Measurements from ENCODE around the gene NR1H2. TPM values are rescaled to one million over a fixed set of nuclear protein-coding genes. Genes with fewer than 3 reads are reported as not detected.

Gene NR1H2
- total RNA-seq, 2 experiments from 2014 or later = 73.9 to 75.6 TPM

DNA sequence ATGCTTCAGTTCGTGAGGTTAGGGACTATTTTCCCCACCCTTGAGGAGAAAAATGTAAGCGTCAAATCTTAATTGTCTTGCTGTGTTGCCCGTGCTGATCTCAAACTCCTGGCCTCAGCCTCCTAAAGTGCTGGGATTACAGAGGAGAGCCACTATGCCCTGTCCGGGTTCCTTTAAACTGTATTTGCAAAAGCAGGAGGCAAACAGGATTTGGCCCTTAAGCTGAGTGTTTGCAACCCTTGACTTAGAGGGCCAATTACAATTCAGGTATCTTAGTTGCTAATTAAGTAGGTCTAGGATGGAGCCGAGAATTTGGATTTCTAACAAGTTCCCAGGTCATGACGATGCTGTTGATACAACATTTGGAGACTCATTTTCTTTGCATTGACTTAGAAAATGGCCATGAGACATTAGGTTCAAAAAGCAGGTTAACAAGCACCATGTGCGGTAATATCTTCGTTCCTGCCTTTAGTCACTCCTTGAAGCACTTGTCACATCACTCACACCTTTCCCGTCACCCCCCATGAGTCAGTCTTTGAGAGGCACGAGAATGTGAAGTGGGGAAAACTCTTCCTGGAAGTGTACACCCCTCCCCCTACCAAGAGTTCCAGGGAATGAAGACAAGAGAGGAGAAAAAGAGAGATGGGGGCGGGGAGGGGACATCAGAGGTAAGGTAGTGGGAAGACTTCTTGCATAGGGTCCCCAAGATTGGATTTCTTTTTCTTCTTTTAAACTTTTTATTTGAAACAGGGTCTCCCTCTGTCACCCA is 13.4 kb upstream of the NR1H2 start:
- Mint-ChIP-seq H3K27me3 (no peaks in the 10 kb centered on the region), H3K9me3 (no peaks in the 10 kb centered on the region), H3K4me3 (peak overlapping the region; percentile 46), H3K27ac (peak overlapping the region; percentile 93), H3K36me3 (peaks cover 42% of the 10 kb centered on the region), H3K4me1 (ENCODE audit: low read depth) (peaks cover 80% of the 10 kb centered on the region)
- POLR2A ChIA-PET = interaction anchor here (0.8 to 1.7 kb wide), 4 partner anchors 13 to 53 kb away, joined by 3 to 4 read pairs (median 3); partner anchors contain the start of genes NR1H2 and POLD1
- CTCF ChIA-PET = interaction anchor here (1.9 kb wide), 1 partner anchor 13 kb away, joined by 8 read pairs; the partner anchor contains the start of gene NR1H2
- DNase-seq = peak; percentile 79
- intact Hi-C loops (cut with micrococcal nuclease) = loop anchor here (1.0 to 2.0 kb wide), 2 partner anchors 16 to 34 kb away; partner anchors contain the start of gene KCNC3

- Mint-ChIP-seq H3K4me1 (ENCODE audit: low read depth) (peaks cover 66% of the 10 kb centered on the region), H3K9me3 (no peaks in the 10 kb centered on the region), H3K27me3 (no peaks in the 10 kb centered on the region), H3K27ac (peak within 1 kb of the TSS; percentile 95), H3K4me3 (peak within 1 kb of the TSS; percentile 73), H3K36me3 (peaks cover 19% of the 10 kb centered on the region)
- peak; percentile 44 for DNase-seq
- CTCF ChIA-PET = interaction anchor here (1.0 to 6.5 kb wide), 3 partner anchors 8 to 172 kb away, joined by 3 to 60 read pairs (median 6); partner anchors contain the start of gene NR1H2
- intact Hi-C loops (cut with micrococcal nuclease) = loop anchor here (5.0 kb wide), 1 partner anchor 113 kb away; no protein-coding TSS in a partner anchor
- POLR2A ChIA-PET = no interaction called here
These were observed 10.6 kb upstream of the NR1H2 start, which contains the start of gene NAPSA for GRCh38 chr19:50365434-50366306. Gene NAPSA (minus strand): TSS chr19:50365639. CDS start chr19:50365621, 18 bp downstream.

DNA sequence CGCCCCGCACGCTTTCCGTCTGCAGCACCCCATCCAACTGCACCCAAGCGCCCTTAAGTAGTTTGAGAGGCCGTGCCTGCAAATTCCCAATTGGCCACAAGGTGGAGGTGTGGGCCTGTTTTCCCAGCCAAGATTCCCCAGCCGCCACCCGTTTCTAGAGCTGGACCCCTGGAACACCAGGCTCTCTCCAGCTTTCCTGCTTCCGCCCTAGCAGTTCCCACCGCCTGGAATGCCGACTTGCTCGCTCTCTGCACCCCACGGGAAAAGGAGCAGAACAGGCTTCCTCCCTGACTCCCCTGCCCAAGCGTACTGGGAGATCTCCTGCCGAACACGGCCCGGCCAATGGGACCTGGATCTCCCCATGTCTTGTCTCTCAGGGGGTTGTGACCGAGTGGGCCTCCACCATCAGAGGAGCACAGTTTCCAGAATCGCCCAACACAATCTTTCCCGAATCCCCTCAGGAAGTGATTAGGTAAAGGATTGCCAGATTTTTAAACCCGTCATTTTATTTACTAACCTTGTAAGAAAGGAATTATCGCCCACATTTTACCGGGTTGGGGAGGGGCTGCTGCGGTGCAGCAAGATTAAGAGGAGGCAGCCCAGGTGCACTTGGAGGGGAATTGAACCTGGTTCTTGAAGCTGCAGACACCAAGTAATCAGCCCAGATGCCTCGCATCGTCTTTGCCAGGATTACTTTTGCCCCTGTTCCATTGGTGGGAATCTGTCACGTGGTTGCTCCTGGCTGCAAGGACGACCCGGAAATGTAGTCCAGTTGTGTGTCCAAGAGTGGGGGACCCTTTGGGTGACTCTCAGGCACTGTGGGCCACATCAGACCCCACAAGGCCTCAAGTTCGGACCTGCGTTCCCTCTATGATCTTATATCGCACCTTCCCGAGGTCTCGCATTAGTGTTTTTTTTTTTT is 7.3 kb upstream of the NR1H2 start:
- POLR2A ChIA-PET = interaction anchor here (1.0 to 1.9 kb wide), 2 partner anchors 11 to 18 kb away, joined by 3 to 12 read pairs; no protein-coding TSS in a partner anchor
- Mint-ChIP-seq H3K27me3 (no peaks in the 10 kb centered on the region), H3K9me3 (no peaks in the 10 kb centered on the region), H3K4me3 (peak overlapping the region; percentile 94), H3K4me1 (ENCODE audit: low read depth) (peaks cover 35% of the 10 kb centered on the region), H3K27ac (peak overlapping the region; percentile 93), H3K36me3 (no peaks in the 10 kb centered on the region)
- peak; percentile 88 for DNase-seq
- CTCF ChIA-PET = interaction anchor here (0.7 to 6.5 kb wide), 17 partner anchors 9 to 728 kb away, joined by 3 to 60 read pairs (median 5); partner anchors contain the start of gene POLD1
- intact Hi-C loops (cut with micrococcal nuclease) = loop anchor here (1.0 to 5.0 kb wide), 4 partner anchors 7 to 117 kb away; partner anchors contain the start of gene NR1H2

- DNase-seq = no peak
- CTCF ChIA-PET = no interaction called here
- Mint-ChIP-seq H3K27me3 (no peaks in the 10 kb centered on the region), H3K27ac (no peak overlapping the region), H3K4me3 (no peak overlapping the region), H3K9me3 (no peaks in the 10 kb centered on the region), H3K4me1 (ENCODE audit: low read depth) (peaks cover 29% of the 10 kb centered on the region), H3K36me3 (peaks cover 3% of the 10 kb centered on the region)
- intact Hi-C loops (cut with micrococcal nuclease) = no loop called here
- POLR2A ChIA-PET = no interaction called here
These were observed 4.3 kb upstream of the NR1H2 start for GRCh38 chr19:50371914-50372475.

GRCh38 chr19:50377051-50377461 is 799 bp downstream of the NR1H2 start:
- H3K27me3 Mint-ChIP-seq = no peaks in the 10 kb centered on the region
- POLR2A ChIA-PET = interaction anchor here (1.1 kb wide), 1 partner anchor 19 kb away, joined by 3 read pairs; no protein-coding TSS in a partner anchor
- H3K4me1 Mint-ChIP-seq (ENCODE audit: low read depth) = peaks cover 21% of the 10 kb centered on the region
- DNase-seq = peak; percentile 64
- peak overlapping the region; percentile 61 for H3K27ac Mint-ChIP-seq
- CTCF ChIA-PET = no interaction called here
- no peaks in the 10 kb centered on the region for H3K9me3 Mint-ChIP-seq
- intact Hi-C loops (cut with micrococcal nuclease) = loop anchor here (2.0 kb wide), 1 partner anchor 100 kb away; the partner anchor contains the start of genes EMC10 and GARIN5A
- H3K36me3 Mint-ChIP-seq = peaks cover 30% of the 10 kb centered on the region
- H3K4me3 Mint-ChIP-seq = peak overlapping the region; percentile 56

- CTCF ChIA-PET = no interaction called here
- peak overlapping the region; percentile 16 for H3K27ac Mint-ChIP-seq
- intact Hi-C loops (cut with micrococcal nuclease) = loop anchor here (2.0 kb wide), 1 partner anchor 99 kb away; the partner anchor contains the start of genes EMC10 and GARIN5A
- H3K9me3 Mint-ChIP-seq = no peaks in the 10 kb centered on the region
- H3K27me3 Mint-ChIP-seq = no peaks in the 10 kb centered on the region
- no peak for DNase-seq
- peak overlapping the region; percentile 56 for H3K4me3 Mint-ChIP-seq
- H3K4me1 Mint-ChIP-seq (ENCODE audit: low read depth) = peaks cover 21% of the 10 kb centered on the region
- peaks cover 30% of the 10 kb centered on the region for H3K36me3 Mint-ChIP-seq
- POLR2A ChIA-PET = interaction anchor here (1.1 kb wide), 1 partner anchor 20 kb away, joined by 3 read pairs; no protein-coding TSS in a partner anchor
These were observed 1.3 kb downstream of the NR1H2 start for GRCh38 chr19:50377517-50377916.

GRCh38 chr19:50378169-50378862 is 2.1 kb downstream of the NR1H2 start:
- H3K27me3 Mint-ChIP-seq = no peaks in the 10 kb centered on the region
- H3K36me3 Mint-ChIP-seq = peaks cover 30% of the 10 kb centered on the region
- H3K9me3 Mint-ChIP-seq = no peaks in the 10 kb centered on the region
- CTCF ChIA-PET = no interaction called here
- intact Hi-C loops (cut with micrococcal nuclease) = no loop called here
- peak overlapping the region; percentile 1 for H3K4me3 Mint-ChIP-seq
- no peak overlapping the region for H3K27ac Mint-ChIP-seq
- DNase-seq = no peak
- peaks cover 25% of the 10 kb centered on the region for H3K4me1 Mint-ChIP-seq (ENCODE audit: low read depth)
- POLR2A ChIA-PET = interaction anchor here (1.1 kb wide), 1 partner anchor 20 kb away, joined by 3 read pairs; no protein-coding TSS in a partner anchor

DNA sequence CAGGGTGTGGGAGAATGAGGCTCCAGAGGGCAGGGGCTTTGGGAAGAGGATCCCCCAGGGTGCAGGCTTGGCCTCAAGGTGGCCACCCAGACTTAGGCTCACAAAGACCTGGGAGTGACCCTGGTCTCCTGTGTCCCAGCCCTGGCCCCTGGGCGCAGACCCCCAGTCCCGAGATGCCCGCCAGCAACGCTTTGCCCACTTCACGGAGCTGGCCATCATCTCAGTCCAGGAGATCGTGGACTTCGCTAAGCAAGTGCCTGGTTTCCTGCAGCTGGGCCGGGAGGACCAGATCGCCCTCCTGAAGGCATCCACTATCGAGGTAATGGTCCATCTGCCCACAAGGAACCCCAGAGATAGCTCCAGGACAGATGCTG is 2.6 kb downstream of the NR1H2 start:
- Mint-ChIP-seq H3K9me3 (no peaks in the 10 kb centered on the region), H3K36me3 (peaks cover 30% of the 10 kb centered on the region), H3K4me3 (no peak overlapping the region), H3K27ac (no peak overlapping the region), H3K27me3 (no peaks in the 10 kb centered on the region), H3K4me1 (ENCODE audit: low read depth) (peaks cover 31% of the 10 kb centered on the region)
- ChIA-PET CTCF (no interaction called here), POLR2A (no interaction called here)
- no peak for DNase-seq
- intact Hi-C loops (cut with micrococcal nuclease) = no loop called here

GRCh38 chr19:50379602-50380001 is 3.3 kb downstream of the NR1H2 start:
- no peak for DNase-seq
- POLR2A ChIA-PET = no interaction called here
- Mint-ChIP-seq H3K36me3 (peaks cover 33% of the 10 kb centered on the region), H3K27me3 (no peaks in the 10 kb centered on the region), H3K27ac (no peak overlapping the region), H3K9me3 (no peaks in the 10 kb centered on the region), H3K4me1 (ENCODE audit: low read depth) (peaks cover 32% of the 10 kb centered on the region), H3K4me3 (no peak overlapping the region)
- CTCF ChIA-PET = no interaction called here
- intact Hi-C loops (cut with micrococcal nuclease) = loop anchor here (5.0 kb wide), 1 partner anchor 438 kb away; no protein-coding TSS in a partner anchor

GRCh38 chr19:50380137-50380536 is 3.9 kb downstream of the NR1H2 start:
- Mint-ChIP-seq H3K4me1 (ENCODE audit: low read depth) (peaks cover 36% of the 10 kb centered on the region), H3K4me3 (no peak overlapping the region), H3K9me3 (no peaks in the 10 kb centered on the region), H3K27ac (no peak overlapping the region), H3K36me3 (peaks cover 38% of the 10 kb centered on the region), H3K27me3 (no peaks in the 10 kb centered on the region)
- no peak for DNase-seq
- POLR2A ChIA-PET = no interaction called here
- CTCF ChIA-PET = no interaction called here
- intact Hi-C loops (cut with micrococcal nuclease) = loop anchor here (5.0 kb wide), 1 partner anchor 437 kb away; no protein-coding TSS in a partner anchor
